Activated CD4-positive, alpha-beta T cell treated with anti-CD3 and anti-CD28 coated beads for 36 hours (primary cell): Measurements from ENCODE around the gene MGARP. TPM values are rescaled to one million over a fixed set of nuclear protein-coding genes. Genes with fewer than 3 reads are reported as not detected.
A peak's percentile ranks its signal among the peaks of the same experiment; 100 is the strongest.

Experiments
- ATAC-seq: fragments of 200-7000 bp; cut with Tn5 transposase; one replicate; pipeline ENCODE4 v1.10.0; 2021; ENCODE audit warnings: mild to moderate bottlenecking, moderate library complexity
- CTCF ChIA-PET: fragments of 350-600 bp; sonication (Branson Sonifier 250); formaldehyde crosslinking; loops from one replicate; lab custom pipeline; 2021; ENCODE audit warnings: antibody characterized with exemption; lab: Charles Lee
- POLR2A ChIA-PET: fragments of 350-600 bp; sonication (Branson Sonifier 250); formaldehyde crosslinking; loops from one replicate; lab custom pipeline; 2021; ENCODE audit warnings: antibody characterized with exemption, inconsistent platforms; lab: Charles Lee
- DNase-seq: peaks from one replicate; pipeline ENCODE4 v3.0.0-alpha.2; 2020
- H3K27ac Mint-ChIP-seq: one replicate; pipeline ENCODE4 v1.8.0; 2021; ENCODE audit warnings: mixed read lengths
- H3K27me3 Mint-ChIP-seq: one replicate; pipeline ENCODE4 v1.8.0; 2021; ENCODE audit warnings: mixed read lengths
- H3K36me3 Mint-ChIP-seq: one replicate; pipeline ENCODE4 v1.8.0; 2021; ENCODE audit warnings: low read depth, mixed read lengths
- H3K4me1 Mint-ChIP-seq: one replicate; pipeline ENCODE4 v1.8.0; 2021; ENCODE audit warnings: mixed read lengths
- H3K4me3 Mint-ChIP-seq: one replicate; pipeline ENCODE4 v1.8.0; 2021; ENCODE audit warnings: mild to moderate bottlenecking, moderate library complexity, mixed read lengths
- H3K9me3 Mint-ChIP-seq: one replicate; pipeline ENCODE4 v1.8.0; 2021; ENCODE audit warnings: low read depth, mixed read lengths
- intact Hi-C, 2 experiments: fragments of 100-400 bp; cut with DNase I in 1 of 2; cut with micrococcal nuclease in 1 of 2; formaldehyde crosslinking; loops; one replicate each; pipeline versions ENCODE4 v1.14.2 to v1.15.1; 2022 to 2024; cut with DNase I, micrococcal nuclease
- total RNA-seq, 2 experiments: library from RNA; stranded (reverse); gene quantifications; one replicate each; pipeline ENCODE4 v1.2.3, GENCODE V29; 2021

Gene MGARP
- total RNA-seq, 2 experiments from 2014 or later, result 0.21 to 0.35 TPM

GRCh38 chr4:139295942-139296299, 15.9 kb upstream of the MGARP start:
- Mint-ChIP-seq H3K4me3 (peak overlapping the region; percentile 95), H3K27me3 (no peaks in the 10 kb centered on the region), H3K36me3 (peaks cover 28% of the 10 kb centered on the region), H3K9me3 (no peaks in the 10 kb centered on the region), H3K4me1 (peaks cover 41% of the 10 kb centered on the region), H3K27ac (peak overlapping the region; percentile 96)
- intact Hi-C loops, result loop anchor here (1.0 to 2.0 kb wide), 7 partner anchors 30 to 266 kb away; no protein-coding TSS in a partner anchor
- peak; percentile 25 for ATAC-seq
- ChIA-PET CTCF (interaction anchor here (0.6 to 3.6 kb wide), 39 partner anchors 9 to 291 kb away, joined by 3 to 28 read pairs (median 4); no protein-coding TSS in a partner anchor), POLR2A (interaction anchor here (0.6 to 2.3 kb wide), 5 partner anchors 9 to 266 kb away, joined by 3 to 12 read pairs (median 3); partner anchors contain the start of gene ELF2)
- DNase-seq, result no peak

GRCh38 chr4:139295206-139295941, 15.3 kb upstream of the MGARP start:
- peak overlapping the region; percentile 95 for H3K4me3 Mint-ChIP-seq
- no peaks in the 10 kb centered on the region for H3K27me3 Mint-ChIP-seq
- peaks cover 38% of the 10 kb centered on the region for H3K4me1 Mint-ChIP-seq
- peak; percentile 99 for DNase-seq
- CTCF ChIA-PET, result interaction anchor here (0.6 to 3.6 kb wide), 38 partner anchors 9 to 291 kb away, joined by 3 to 28 read pairs (median 4); no protein-coding TSS in a partner anchor
- POLR2A ChIA-PET, result interaction anchor here (0.6 to 2.3 kb wide), 5 partner anchors 10 to 265 kb away, joined by 3 to 12 read pairs (median 3); partner anchors contain the start of gene ELF2
- peak overlapping the region; percentile 96 for H3K27ac Mint-ChIP-seq
- H3K36me3 Mint-ChIP-seq, result peaks cover 28% of the 10 kb centered on the region
- intact Hi-C loops, result loop anchor here (1.0 to 2.0 kb wide), 7 partner anchors 29 to 265 kb away; no protein-coding TSS in a partner anchor
- H3K9me3 Mint-ChIP-seq, result no peaks in the 10 kb centered on the region
- ATAC-seq, result peak; percentile 89

- DNase-seq (no peak), ATAC-seq (no peak)
- peaks cover 7% of the 10 kb centered on the region for H3K9me3 Mint-ChIP-seq
- CTCF ChIA-PET, result interaction anchor here (1.5 kb wide), 1 partner anchor 9 kb away, joined by 4 read pairs; no protein-coding TSS in a partner anchor
- no peak overlapping the region for H3K4me3 Mint-ChIP-seq
- H3K36me3 Mint-ChIP-seq, result peaks cover 26% of the 10 kb centered on the region
- no peaks in the 10 kb centered on the region for H3K4me1 Mint-ChIP-seq
- no peaks in the 10 kb centered on the region for H3K27me3 Mint-ChIP-seq
- H3K27ac Mint-ChIP-seq, result no peak overlapping the region
- intact Hi-C loops, result no loop called here
- POLR2A ChIA-PET, result interaction anchor here (0.6 to 0.7 kb wide), 2 partner anchors 26 to 279 kb away, joined by 3 to 5 read pairs; no protein-coding TSS in a partner anchor
Measured at GRCh38 chr4:139286186-139286698, 6.2 kb upstream of the MGARP start.

GRCh38 chr4:139282721-139283075, 2.7 kb upstream of the MGARP start:
- intact Hi-C loops, result no loop called here
- Mint-ChIP-seq H3K27ac (no peak overlapping the region), H3K36me3 (peaks cover 10% of the 10 kb centered on the region), H3K9me3 (peaks cover 7% of the 10 kb centered on the region), H3K4me1 (peaks cover 13% of the 10 kb centered on the region), H3K4me3 (no peak overlapping the region), H3K27me3 (peaks cover 25% of the 10 kb centered on the region)
- CTCF ChIA-PET, result interaction anchor here (0.6 to 1.9 kb wide), 7 partner anchors 10 to 255 kb away, joined by 3 to 6 read pairs (median 4); partner anchors contain the start of gene NAA15
- DNase-seq (no peak), ATAC-seq (no peak)
- POLR2A ChIA-PET, result no interaction called here

- peaks cover 27% of the 10 kb centered on the region for H3K27me3 Mint-ChIP-seq
Measured at GRCh38 chr4:139282065-139282720, 2.2 kb upstream of the MGARP start.

GRCh38 chr4:139278912-139279759, 889 bp downstream of the MGARP start:
- ChIA-PET POLR2A (interaction anchor here (0.8 kb wide), 1 partner anchor 13 kb away, joined by 3 read pairs; no protein-coding TSS in a partner anchor), CTCF (no interaction called here)
- ATAC-seq (peak; percentile 42), DNase-seq (peak; percentile 19)
- no peak overlapping the region for H3K27ac Mint-ChIP-seq
- H3K4me1 Mint-ChIP-seq, result peaks cover 13% of the 10 kb centered on the region
- peaks cover 3% of the 10 kb centered on the region for H3K36me3 Mint-ChIP-seq
- peaks cover 39% of the 10 kb centered on the region for H3K27me3 Mint-ChIP-seq
- H3K9me3 Mint-ChIP-seq, result no peaks in the 10 kb centered on the region
- intact Hi-C loops, result no loop called here
- peak overlapping the region; percentile 69 for H3K4me3 Mint-ChIP-seq

More at GRCh38 chr4:139282065-139282720, 2.2 kb upstream of the MGARP start:
- Mint-ChIP-seq H3K9me3 (peaks cover 7% of the 10 kb centered on the region), H3K4me1 (peaks cover 13% of the 10 kb centered on the region), H3K4me3 (no peak overlapping the region), H3K36me3 (peaks cover 10% of the 10 kb centered on the region), H3K27ac (no peak overlapping the region)
- ChIA-PET POLR2A (interaction anchor here (0.7 kb wide), 1 partner anchor 252 kb away, joined by 8 read pairs; no protein-coding TSS in a partner anchor), CTCF (interaction anchor here (0.6 to 1.9 kb wide), 9 partner anchors 15 to 254 kb away, joined by 3 to 6 read pairs (median 3); partner anchors contain the start of gene NAA15)
- ATAC-seq (no peak), DNase-seq (no peak)
- intact Hi-C loops, result no loop called here

GRCh38 chr4:139278485-139278884, 1.5 kb downstream of the MGARP start:
- intact Hi-C loops, result no loop called here
- DNase-seq, result no peak
- Mint-ChIP-seq H3K9me3 (no peaks in the 10 kb centered on the region), H3K27me3 (peaks cover 39% of the 10 kb centered on the region), H3K36me3 (no peaks in the 10 kb centered on the region), H3K4me1 (peaks cover 13% of the 10 kb centered on the region), H3K27ac (no peak overlapping the region), H3K4me3 (peak overlapping the region; percentile 69)
- CTCF ChIA-PET, result interaction anchor here (0.8 kb wide), 1 partner anchor 1277 kb away, joined by 3 read pairs; no protein-coding TSS in a partner anchor
- POLR2A ChIA-PET, result interaction anchor here (0.8 kb wide), 1 partner anchor 12 kb away, joined by 3 read pairs; no protein-coding TSS in a partner anchor
- ATAC-seq, result no peak

- intact Hi-C loops, result no loop called here
- ChIA-PET POLR2A (no interaction called here), CTCF (interaction anchor here (0.6 to 1.6 kb wide), 4 partner anchors 19 to 65 kb away, joined by 3 to 10 read pairs (median 3); no protein-coding TSS in a partner anchor)
- peaks cover 11% of the 10 kb centered on the region for H3K4me1 Mint-ChIP-seq
- DNase-seq (no peak), ATAC-seq (no peak)
- no peak overlapping the region for H3K4me3 Mint-ChIP-seq
- H3K27ac Mint-ChIP-seq, result no peak overlapping the region
- no peaks in the 10 kb centered on the region for H3K9me3 Mint-ChIP-seq
- H3K27me3 Mint-ChIP-seq, result peaks cover 33% of the 10 kb centered on the region
- H3K36me3 Mint-ChIP-seq, result no peaks in the 10 kb centered on the region
Measured at GRCh38 chr4:139275281-139275735, 4.7 kb downstream of the MGARP start.

- no peaks in the 10 kb centered on the region for H3K9me3 Mint-ChIP-seq
- no peak for DNase-seq
- peaks cover 9% of the 10 kb centered on the region for H3K4me1 Mint-ChIP-seq
- intact Hi-C loops, result no loop called here
- no peak overlapping the region for H3K27ac Mint-ChIP-seq
- ATAC-seq, result no peak
- ChIA-PET POLR2A (interaction anchor here (0.6 kb wide), 1 partner anchor 27 kb away, joined by 6 read pairs; no protein-coding TSS in a partner anchor), CTCF (interaction anchor here (1.0 to 1.6 kb wide), 3 partner anchors 19 to 31 kb away, joined by 3 to 10 read pairs (median 3); no protein-coding TSS in a partner anchor)
- H3K36me3 Mint-ChIP-seq, result no peaks in the 10 kb centered on the region
- H3K27me3 Mint-ChIP-seq, result peaks cover 29% of the 10 kb centered on the region
- H3K4me3 Mint-ChIP-seq, result no peak overlapping the region
Measured at GRCh38 chr4:139274790-139275189, 5.2 kb downstream of the MGARP start.

- no peak for DNase-seq
- Mint-ChIP-seq H3K36me3 (no peaks in the 10 kb centered on the region), H3K9me3 (no peaks in the 10 kb centered on the region), H3K27ac (no peak overlapping the region), H3K4me3 (no peak overlapping the region), H3K4me1 (peaks cover 2% of the 10 kb centered on the region), H3K27me3 (peaks cover 20% of the 10 kb centered on the region)
- no peak for ATAC-seq
- ChIA-PET POLR2A (no interaction called here), CTCF (no interaction called here)
- intact Hi-C loops, result no loop called here
Measured at GRCh38 chr4:139273835-139274234, 6.2 kb downstream of the MGARP start.
